ENCODE measurements around the gene RPTOR. TPM values are rescaled to one million over a fixed set of nuclear protein-coding genes. Genes with fewer than 3 reads are reported as not detected.

RPTOR gene
- total and polyA plus RNA-seq, 10 of the 15 experiments (the other 5 are each of a cell fraction or from before 2014, with no cell fraction given) = 0.18 to 32.1 (median 7.8) TPM

DNA sequence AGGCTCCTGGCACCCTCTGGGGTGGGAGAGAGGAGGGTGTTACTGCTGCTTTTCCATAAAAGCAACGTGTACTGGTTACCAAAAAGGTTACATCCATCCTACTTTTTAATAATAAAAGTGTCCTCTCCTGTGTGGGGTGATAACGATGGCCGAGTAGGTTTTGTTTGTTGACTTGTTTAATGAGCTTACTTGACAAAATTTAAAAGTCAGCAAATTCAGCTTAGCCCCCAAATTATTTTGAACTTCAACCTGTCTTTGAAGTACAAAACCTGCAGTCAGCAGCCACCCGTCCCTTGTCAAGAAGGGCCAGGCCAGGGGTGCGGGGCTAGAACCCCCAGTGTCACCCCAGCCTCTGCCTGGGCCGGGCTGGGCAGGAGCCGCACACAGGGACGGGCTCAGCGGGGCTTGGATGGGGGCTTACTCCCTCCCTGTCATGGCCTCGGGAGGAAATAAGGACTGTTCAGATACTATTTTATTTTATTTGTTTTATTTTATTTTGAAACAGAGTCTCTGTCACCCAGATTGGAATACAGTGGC is 343.1 kb downstream of the RPTOR start:
- ATAC-seq = no peak
- intact Hi-C loops (cut with micrococcal nuclease; ENCODE audit: unreplicated experiment) (no loop called here), in situ Hi-C loops (cut with MboI) (no loop called here)
- RAD21 ChIA-PET (ENCODE audit: unreplicated experiment) = no interaction called here
- H3K36me3 ChIP-seq (ENCODE audit: control insufficient read depth in 2 of 2, insufficient read depth in 2 of 2, low read length in 1 of 2) = peaks cover 3 to 12% of the 10 kb centered on the region in 2 experiments; a peak in 3 of 4 replicates
- H3K27me3 ChIP-seq (replicated peaks in 1 of 2; ENCODE audit: control insufficient read depth in 2 of 2, insufficient read depth in 2 of 2, low read length in 1 of 2) = no peaks in the 10 kb centered on the region
- peaks cover 26% of the 10 kb centered on the region for H3K4me1 ChIP-seq (ENCODE audit: control insufficient read depth, insufficient read depth, low read length)
- no peak overlapping the region for H3K4me2 ChIP-seq (ENCODE audit: control insufficient read depth, insufficient read depth)
- SMC1A ChIA-PET (ENCODE audit: uncharacterized antibody, unreplicated experiment) = interaction anchor here (1.2 kb wide), 1 partner anchor 10 kb away, joined by 3 read pairs; no protein-coding TSS in a partner anchor
- H3K9ac ChIP-seq (ENCODE audit: control insufficient read depth, insufficient read depth, low read length) = no peak overlapping the region
- no peak overlapping the region for H3K27ac ChIP-seq (ENCODE audit: control insufficient read depth, insufficient read depth)
- no peaks in the 10 kb centered on the region for H3K9me3 ChIP-seq (replicated peaks; ENCODE audit: control insufficient read depth, insufficient read depth, low read length)
- BruUV-seq (replicated peaks) = no TSS peak
- no peak for FAIRE-seq
- H3K79me2 ChIP-seq (ENCODE audit: control insufficient read depth, insufficient read depth, low read length) = no peaks in the 10 kb centered on the region
- no peak overlapping the region for H3K4me3 ChIP-seq
- TF ChIP-seq ATF2 (IDR thresholded peaks at IDR 0.05; ENCODE audit: low read length) (no peak), CREB1 (IDR thresholded peaks at IDR 0.05; ENCODE audit: low read depth) (no peak), BMI1 (IDR thresholded peaks at IDR 0.05; ENCODE audit: borderline replicate concordance) (no peak), POLR2AphosphoS2 (IDR thresholded peaks at IDR 0.05; ENCODE audit: low read depth, low read length) (no peak), RELB (IDR thresholded peaks at IDR 0.05; ENCODE audit: low read depth) (no peak), FOXK2 (IDR thresholded peaks at IDR 0.05) (no peak), EGR1 (IDR thresholded peaks at IDR 0.05; ENCODE audit: borderline replicate concordance in 1 of 2, low read depth in 2 of 2, low read length in 2 of 2) (no peak), ZNF274 (IDR thresholded peaks at IDR 0.05; ENCODE audit: insufficient read depth, insufficient read length) (no peak), TCF12 (IDR thresholded peaks at IDR 0.05; ENCODE audit: low read depth, low read length) (no peak), ZNF384 (IDR thresholded peaks at IDR 0.05; ENCODE audit: borderline replicate concordance, low read depth, low read length) (no peak), ZNF622 (IDR thresholded peaks at IDR 0.05) (no peak), NFXL1 (IDR thresholded peaks at IDR 0.05; ENCODE audit: borderline replicate concordance) (no peak)
- POLR2A ChIA-PET = no interaction called here
- DNase-seq (ENCODE audit: low read depth, low spot score) = no peak
- WGBS (ENCODE audit: insufficient coverage, insufficient replicate concordance, low lambda C conversion rate, missing lambda C conversion rate) = 92% methylated on average over 10 of the region's 10 CpGs
- H2AFZ ChIP-seq (ENCODE audit: control insufficient read depth, low read depth, low read length) = no peak overlapping the region
- H4K20me1 ChIP-seq (ENCODE audit: control insufficient read depth, insufficient read depth) = no peaks in the 10 kb centered on the region
- CTCF ChIA-PET = no interaction called here
